Progenitor cell of endocrine pancreas (in vitro differentiated cells): ENCODE measurements around the gene DDT. TPM values are rescaled to one million over a fixed set of nuclear protein-coding genes. Genes with fewer than 3 reads are reported as not detected.
A peak's percentile ranks its signal among the peaks of the same experiment; 100 is the strongest.
"Not testable (repeated sequence)": the region's sequence is repeated elsewhere in the genome, so short reads cannot be mapped to it uniquely, and the experiment has no call there.

ENCODE experiments used
- DNase-seq: peaks from one replicate; pipeline ENCODE4 v3.0.0; 2021; ENCODE audit warnings: low spot score; ENCODE audit not compliant: unreplicated experiment
- H3K27ac Mint-ChIP-seq: 2 replicates; pipeline ENCODE4 v1.8.0; 2021; ENCODE audit warnings: mild to moderate bottlenecking, moderate library complexity, mixed read lengths
- H3K27me3 Mint-ChIP-seq: 2 replicates; pipeline ENCODE4 v1.8.0; 2021; ENCODE audit warnings: mixed read lengths
- H3K36me3 Mint-ChIP-seq: 2 replicates; pipeline ENCODE4 v1.8.0; 2022; ENCODE audit warnings: mixed read lengths; ENCODE audit not compliant: insufficient read depth
- H3K4me1 Mint-ChIP-seq: 2 replicates; pipeline ENCODE4 v1.8.0; 2021; ENCODE audit warnings: low read depth, mixed read lengths
- H3K4me3 Mint-ChIP-seq: 2 replicates; pipeline ENCODE4 v1.8.0; 2021; ENCODE audit warnings: low read depth, mild to moderate bottlenecking, moderate library complexity, mixed read lengths
- H3K9me3 Mint-ChIP-seq: 2 replicates; pipeline ENCODE4 v1.8.0; 2021; ENCODE audit warnings: low read depth, mixed read lengths
- CTCF ChIP-seq: fragments of 200-600 bp; sonication (generic); IDR thresholded peaks from one replicate; pipeline ENCODE4 v1.5.0; 2021; ENCODE audit warnings: antibody characterized with exemption, mild to moderate bottlenecking; ENCODE audit not compliant: unreplicated experiment
- total RNA-seq: library from RNA; stranded (reverse); gene quantifications from 2 replicates; pipeline ENCODE4 v1.2.1, GENCODE V29; 2021

Gene DDT
- total RNA-seq, 1 donor from 2014 or later = 102 TPM

DNA sequence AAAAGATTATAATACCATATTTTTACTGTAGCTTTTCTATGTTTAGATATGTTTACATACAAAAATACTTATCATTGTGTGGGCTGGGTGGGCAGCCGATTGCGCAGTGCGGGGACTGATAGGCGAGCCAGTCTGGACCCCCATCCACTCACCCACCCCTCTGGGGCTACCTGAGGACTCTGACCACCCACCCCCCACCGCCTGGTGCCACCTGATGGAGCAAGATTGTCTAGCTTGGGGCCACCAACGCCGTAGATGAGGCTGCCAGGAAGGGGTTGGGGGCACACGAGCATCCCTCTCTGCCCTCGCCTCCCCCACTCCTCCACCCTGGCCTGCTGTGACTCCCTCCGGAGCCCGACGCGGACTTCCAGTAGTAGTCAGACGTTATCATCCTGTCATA is 47.7 kb downstream of the DDT start:
- H3K9me3 Mint-ChIP-seq = peaks cover 10% of the 10 kb centered on the region
- peaks cover 53% of the 10 kb centered on the region for H3K36me3 Mint-ChIP-seq
- H3K4me3 Mint-ChIP-seq = no peak overlapping the region
- no peak for DNase-seq
- no peaks in the 10 kb centered on the region for H3K27me3 Mint-ChIP-seq
- no peak overlapping the region for H3K27ac Mint-ChIP-seq
- TF ChIP-seq CTCF = no peak
- no peaks in the 10 kb centered on the region for H3K4me1 Mint-ChIP-seq

- H3K36me3 Mint-ChIP-seq = peaks cover 50% of the 10 kb centered on the region
- H3K9me3 Mint-ChIP-seq = peaks cover 4% of the 10 kb centered on the region
- H3K27ac Mint-ChIP-seq = peak overlapping the region; percentile 53
- H3K4me3 Mint-ChIP-seq = no peak overlapping the region
- no peaks in the 10 kb centered on the region for H3K27me3 Mint-ChIP-seq
- DNase-seq = no peak
- no peaks in the 10 kb centered on the region for H3K4me1 Mint-ChIP-seq
- no peak for TF ChIP-seq CTCF
Measured at GRCh38 chr22:23925020-23925606, 49.1 kb downstream of the DDT start.

DNA sequence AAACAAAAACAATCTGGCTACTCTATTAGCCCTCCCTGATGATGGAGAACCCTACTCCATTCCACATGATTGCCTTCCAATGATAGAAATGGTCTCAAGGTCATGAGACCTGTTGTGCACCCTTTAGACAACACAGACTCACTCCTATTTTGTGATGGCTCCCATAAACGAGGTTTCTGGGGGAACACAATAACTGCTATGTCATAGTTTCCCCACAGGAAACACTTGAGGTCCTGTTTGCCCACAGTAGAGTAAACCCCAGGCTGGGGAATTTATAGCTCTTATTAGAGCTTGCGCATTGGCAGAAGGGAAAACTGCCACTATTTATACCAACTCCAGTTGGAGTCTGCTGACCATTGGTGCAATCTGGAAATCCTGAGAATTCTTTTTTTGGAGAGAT is 51.3 kb downstream of the DDT start:
- Mint-ChIP-seq H3K27ac (no peak overlapping the region), H3K4me3 (no peak overlapping the region), H3K36me3 (peaks cover 44% of the 10 kb centered on the region), H3K9me3 (peaks cover 4% of the 10 kb centered on the region), H3K4me1 (no peaks in the 10 kb centered on the region), H3K27me3 (no peaks in the 10 kb centered on the region)
- TF ChIP-seq CTCF = no peak
- DNase-seq = no peak

DNA sequence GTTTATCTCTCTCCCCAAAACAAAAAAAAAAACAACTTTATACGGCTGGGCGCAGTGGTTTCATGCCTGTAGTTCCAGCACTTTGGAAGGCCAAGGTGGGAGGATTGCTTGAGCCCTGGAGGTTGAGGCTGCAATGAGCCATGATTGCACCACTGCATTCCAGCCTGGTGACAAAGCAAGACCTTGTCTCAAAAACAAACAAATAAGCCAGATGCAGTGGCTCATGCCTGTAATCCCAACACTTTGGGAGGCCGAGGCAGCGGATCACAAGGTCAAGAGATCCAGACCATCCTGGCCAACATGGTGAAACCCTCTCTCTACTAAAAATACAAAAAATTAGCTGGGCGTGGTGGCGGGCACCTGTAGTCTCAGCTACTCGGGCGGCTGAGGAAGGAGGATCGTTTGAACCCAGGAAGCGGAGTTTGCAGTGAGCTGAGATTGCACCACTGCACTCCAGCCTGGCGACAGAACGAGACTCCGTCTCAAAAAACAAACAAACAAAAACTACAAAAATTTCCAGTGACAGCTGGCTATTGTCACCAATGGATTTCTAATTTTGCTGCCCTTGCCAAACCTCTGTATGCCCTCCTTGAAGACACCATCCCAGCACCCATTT is 52.5 kb downstream of the DDT start:
- not testable (repeated sequence) for DNase-seq, H3K4me3 Mint-ChIP-seq, H3K9me3 Mint-ChIP-seq, H3K27me3 Mint-ChIP-seq, H3K4me1 Mint-ChIP-seq
- peaks cover 36% of the 10 kb centered on the region for H3K36me3 Mint-ChIP-seq
- peak overlapping the region; percentile 9 for H3K27ac Mint-ChIP-seq

Other genes with a start within 250 kb of the DDT start
- gene ZNF70, start 223.3 kb downstream of the DDT start, total RNA-seq = 8.9 and 9.8 TPM in 2 replicates
- gene VPREB3, start 220.0 kb downstream of the DDT start, total RNA-seq = not detected in 2 replicates
- gene C22orf15, start 211.5 kb downstream of the DDT start, total RNA-seq = not detected in 2 replicates
- gene CHCHD10, start 206.5 kb downstream of the DDT start, total RNA-seq = 39.5 and 42.3 TPM in 2 replicates
- 41.6 and 50.2 TPM in 2 replicates for gene MMP11, start 201.6 kb downstream of the DDT start, total RNA-seq
- 185 and 195 TPM in 2 replicates for gene SMARCB1, start 187.5 kb downstream of the DDT start, total RNA-seq
- gene DERL3, start 135.4 kb downstream of the DDT start, total RNA-seq = 1.5 and 2.8 TPM in 2 replicates
- gene SLC2A11, start 116.6 kb downstream of the DDT start, total RNA-seq = 39.7 and 40.1 TPM in 2 replicates
- 562 and 580 TPM in 2 replicates for gene MIF, start 80.1 kb downstream of the DDT start, total RNA-seq
- gene GSTT2B, start 13.2 kb downstream of the DDT start, total RNA-seq = 4.8 and 5.4 TPM in 2 replicates
- gene DDTL, start 7.6 kb downstream of the DDT start, total RNA-seq = not detected in 2 replicates
- 0.47 and 0.60 TPM in 2 replicates for gene GSTT2, start 5.7 kb upstream of the DDT start, total RNA-seq
- gene GSTT4, start 31.0 kb upstream of the DDT start, total RNA-seq = not detected in 2 replicates
- gene CABIN1, start 36.9 kb upstream of the DDT start, total RNA-seq = 91.4 and 102 TPM in 2 replicates
- gene SUSD2, start 207.0 kb upstream of the DDT start, total RNA-seq = 0.75 and 0.79 TPM in 2 replicates